Esophagus squamous epithelium (tissue), 4 donors: ENCODE data around the gene KCNMA1.

ENCODE experiments used
- CTCF ChIP-seq, 6 experiments: fragments of 450-650 bp in 4 of 6; fragments of 200-600 bp in 2 of 6; sonication (generic) in 2 of 6; IDR thresholded peaks; one replicate each; pipeline ENCODE4 v1.5.1; 2016 to 2019; ENCODE audit warnings: antibody characterized with exemption in 6 of 6, mild to moderate bottlenecking in 4 of 6, moderate library complexity in 4 of 6
- POLR2A ChIP-seq, 4 donors: fragments of 450-650 bp; IDR thresholded peaks; one replicate each; pipeline ENCODE4 v1.6.1; 2017; ENCODE audit warnings: antibody characterized with exemption in 4 of 4, mild to moderate bottlenecking in 4 of 4, moderate library complexity in 3 of 4

- no peak for TF ChIP-seq POLR2A (IDR thresholded peaks at IDR 0.05)
- no peak for TF ChIP-seq CTCF (IDR thresholded peaks at IDR 0.05)
Measured at GRCh38 chr10:77120666-77121376, 516.8 kb downstream of the KCNMA1 start.
